Testis (tissue), 3 donors: ENCODE data around the gene TTC36. TPM values are rescaled to one million over a fixed set of nuclear protein-coding genes. Genes with fewer than 3 reads are reported as not detected.
"Not testable (repeated sequence)": the region's sequence is repeated elsewhere in the genome, so short reads cannot be mapped to it uniquely, and the experiment has no call there.

ENCODE experiments used
- DNase-seq: peaks from one replicate; pipeline ENCODE4 v3.0.0-alpha.2; 2019
- H3K27ac ChIP-seq, 2 donors: fragments of 200-600 bp; sonication (generic); one replicate each; pipeline ENCODE4 v1.5.1; 2019
- H3K27me3 ChIP-seq: fragments of 200-600 bp; sonication (generic); one replicate; pipeline ENCODE4 v1.5.1; 2019
- H3K36me3 ChIP-seq: fragments of 200-600 bp; sonication (generic); one replicate; pipeline ENCODE4 v1.5.1; 2017; ENCODE audit warnings: low read depth; ENCODE audit errors: missing control alignments
- H3K4me1 ChIP-seq: fragments of 200-600 bp; sonication (generic); one replicate; pipeline ENCODE4 v1.5.1; 2019
- H3K4me3 ChIP-seq, 2 donors: fragments of 200-600 bp; sonication (generic); one replicate each; pipeline ENCODE4 v1.5.1; 2017 to 2019
- H3K9me3 ChIP-seq: fragments of 200-600 bp; sonication (generic); one replicate; pipeline ENCODE4 v1.5.1; 2017
- CTCF ChIP-seq, 3 experiments: fragments of 450-650 bp in 2 of 3; fragments of 200-600 bp in 1 of 3; sonication (generic) in 1 of 3; IDR thresholded peaks; one replicate each; pipeline ENCODE4 v1.5.1; 2016 to 2019; ENCODE audit warnings: antibody characterized with exemption in 3 of 3, mild to moderate bottlenecking in 2 of 3, moderate library complexity in 1 of 3
- POLR2A ChIP-seq: fragments of 450-650 bp; IDR thresholded peaks from one replicate; pipeline ENCODE4 v1.6.1; 2017; ENCODE audit warnings: antibody characterized with exemption, mild to moderate bottlenecking, moderate library complexity
- WGBS, 2 donors: methylation state at CpG; one replicate each; pipeline ENCODE4 v1.1.5; 2018; 5-methylcytosine and 5-hydroxymethylcytosine counted together
- intact Hi-C: fragments of 100-400 bp; cut with DNase I; formaldehyde crosslinking; loops from one replicate; pipeline ENCODE4 v1.15.1; 2023; ENCODE audit warnings: low total_unique reads
- polyA plus RNA-seq: library from polyadenylated mRNA; stranded (reverse); fragments of 350-450 nt; fragmentation: Illumina TruSeq; extraction: RNeasy Lipid Tissue Mini Kit (QIAGEN cat#74804); gene quantifications from one replicate; pipeline ENCODE4 v1.2.3, GENCODE V29; 2014; ENCODE audit warnings: low read depth, low replicate concordance; ENCODE audit not compliant: insufficient read depth
- total RNA-seq, 2 donors: library from RNA; depleted of rRNA; stranded (reverse); fragments of >200 nt; gene quantifications; one replicate each; pipeline ENCODE4 v1.2.3, GENCODE V29; 2016

Gene TTC36
- total and polyA plus RNA-seq, 3 donors from 2014 or later, result 4.9 to 5.7 TPM; not detected in 1

- Histone ChIP-seq H3K4me1 (peaks cover 6% of the 10 kb centered on the region), H3K27me3 (no peaks in the 10 kb centered on the region), H3K36me3 (no peaks in the 10 kb centered on the region), H3K27ac (no peak overlapping the region), H3K9me3 (no peaks in the 10 kb centered on the region), H3K4me3 (no peak overlapping the region)
- intact Hi-C loops, result no loop called here
- 88 to 92% methylated on average over 4 of the region's 4 CpGs for WGBS, 2 donors
- DNase-seq, result no peak
- no peak for TF ChIP-seq POLR2A
- no peak for TF ChIP-seq CTCF (IDR thresholded peaks at IDR 0.05)
Measured at GRCh38 chr11:118560806-118561205, 33.5 kb downstream of the TTC36 start.

- TF ChIP-seq POLR2A (no peak), CTCF (IDR thresholded peaks at IDR 0.05) (no peak)
- peak overlapping the region; percentile 63 to 65 for H3K4me3 ChIP-seq
- 15% methylated on average over 5 of the region's 5 CpGs for WGBS, 2 donors
- no peaks in the 10 kb centered on the region for H3K27me3 ChIP-seq
- peak overlapping the region in 1 of 2 donors; percentile 75 for H3K27ac ChIP-seq
- peaks cover 6% of the 10 kb centered on the region for H3K4me1 ChIP-seq
- DNase-seq, result peak; percentile 33
- no peaks in the 10 kb centered on the region for H3K36me3 ChIP-seq
- H3K9me3 ChIP-seq, result no peaks in the 10 kb centered on the region
- intact Hi-C loops, result no loop called here
Measured at GRCh38 chr11:118565051-118565450, 37.8 kb downstream of the TTC36 start.

GRCh38 chr11:118569670-118570069 is 42.4 kb downstream of the TTC36 start:
- intact Hi-C loops, result no loop called here
- no peak for TF ChIP-seq CTCF (IDR thresholded peaks at IDR 0.05)
- TF ChIP-seq POLR2A, result no peak
- DNase-seq, result no peak

DNA sequence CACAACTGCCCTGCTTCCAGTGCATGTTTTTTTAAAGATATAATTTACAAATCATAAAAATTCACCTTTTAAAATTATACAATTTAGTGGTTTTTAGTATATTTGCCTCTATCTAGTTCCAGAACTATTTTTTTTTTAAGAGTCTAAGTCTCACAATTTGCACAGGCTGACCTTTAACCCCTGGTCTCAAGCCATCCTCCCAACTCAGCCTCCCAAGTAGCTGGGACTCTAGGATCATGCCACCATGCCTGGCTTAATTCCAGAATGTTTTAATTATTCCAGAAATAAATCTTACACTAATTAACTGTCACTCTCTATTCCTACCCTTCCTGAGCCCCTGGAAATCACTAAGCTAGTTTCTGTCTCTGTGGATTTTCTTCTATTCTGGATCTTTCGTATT is 43.5 kb downstream of the TTC36 start:
- H3K36me3 ChIP-seq, result no peaks in the 10 kb centered on the region
- DNase-seq, result no peak
- intact Hi-C loops, result no loop called here
- no peaks in the 10 kb centered on the region for H3K27me3 ChIP-seq
- H3K27ac ChIP-seq, result no peak overlapping the region
- TF ChIP-seq POLR2A (no peak), CTCF (IDR thresholded peaks at IDR 0.05) (no peak)
- H3K4me3 ChIP-seq, result no peak overlapping the region
- 75 to 95% methylated on average over 1 of the region's 1 CpG for WGBS, 2 donors
- no peaks in the 10 kb centered on the region for H3K9me3 ChIP-seq
- H3K4me1 ChIP-seq, result peaks cover 6% of the 10 kb centered on the region

More at GRCh38 chr11:118569670-118570069, 42.4 kb downstream of the TTC36 start:
- Histone ChIP-seq H3K9me3 (no peaks in the 10 kb centered on the region), H3K36me3 (no peaks in the 10 kb centered on the region), H3K27ac (no peak overlapping the region), H3K27me3 (no peaks in the 10 kb centered on the region), H3K4me3 (no peak overlapping the region), H3K4me1 (peaks cover 9% of the 10 kb centered on the region)
- 94 to 96% methylated on average over 2 of the region's 2 CpGs for WGBS, 2 donors

- H3K9me3 ChIP-seq, intact Hi-C loops, H3K27me3 ChIP-seq, H3K36me3 ChIP-seq, H3K4me1 ChIP-seq: not testable (repeated sequence)
- 4 to 6% methylated on average over 15 of the region's 15 CpGs for WGBS, 2 donors
- peak; percentile 24 for DNase-seq
- H3K4me3 ChIP-seq, result peak overlapping the region; percentile 88 to 98
- peak overlapping the region; percentile 96 to 99 for H3K27ac ChIP-seq
Measured at GRCh38 chr11:118571701-118572060, 44.4 kb downstream of the TTC36 start.
